Measurements from ENCODE around the gene ADGRB3. TPM values are rescaled to one million over a fixed set of nuclear protein-coding genes. Genes with fewer than 3 reads are reported as not detected.

Gene ADGRB3
- total and polyA plus RNA-seq, 7 donors = 0.60 to 11.5 (median 9.7) TPM; not detected in 1

DNA sequence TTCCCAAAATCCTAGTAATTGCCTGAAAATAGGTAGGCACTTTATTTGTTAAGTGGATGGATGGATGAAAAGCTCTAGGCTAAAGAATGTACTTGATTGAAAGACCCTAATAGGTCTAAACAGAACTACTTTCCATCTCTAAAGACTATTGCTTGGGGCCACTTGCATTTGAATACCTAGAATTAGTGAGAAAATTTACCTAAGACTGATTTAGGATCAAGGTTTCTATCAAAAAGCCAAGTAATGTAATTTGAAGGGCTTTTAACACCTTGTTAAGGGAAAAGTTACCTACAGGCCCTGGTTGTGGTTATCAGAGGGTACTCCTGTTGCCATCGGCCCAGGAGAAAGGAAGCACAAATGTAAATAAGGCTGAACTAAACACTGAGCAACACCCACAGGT, 581.0 kb downstream of the ADGRB3 start:
- no peaks in the 10 kb centered on the region for H3K36me3 ChIP-seq
- intact Hi-C loops (cut with DNase I) = no loop called here
- TF ChIP-seq, protein P1, sequence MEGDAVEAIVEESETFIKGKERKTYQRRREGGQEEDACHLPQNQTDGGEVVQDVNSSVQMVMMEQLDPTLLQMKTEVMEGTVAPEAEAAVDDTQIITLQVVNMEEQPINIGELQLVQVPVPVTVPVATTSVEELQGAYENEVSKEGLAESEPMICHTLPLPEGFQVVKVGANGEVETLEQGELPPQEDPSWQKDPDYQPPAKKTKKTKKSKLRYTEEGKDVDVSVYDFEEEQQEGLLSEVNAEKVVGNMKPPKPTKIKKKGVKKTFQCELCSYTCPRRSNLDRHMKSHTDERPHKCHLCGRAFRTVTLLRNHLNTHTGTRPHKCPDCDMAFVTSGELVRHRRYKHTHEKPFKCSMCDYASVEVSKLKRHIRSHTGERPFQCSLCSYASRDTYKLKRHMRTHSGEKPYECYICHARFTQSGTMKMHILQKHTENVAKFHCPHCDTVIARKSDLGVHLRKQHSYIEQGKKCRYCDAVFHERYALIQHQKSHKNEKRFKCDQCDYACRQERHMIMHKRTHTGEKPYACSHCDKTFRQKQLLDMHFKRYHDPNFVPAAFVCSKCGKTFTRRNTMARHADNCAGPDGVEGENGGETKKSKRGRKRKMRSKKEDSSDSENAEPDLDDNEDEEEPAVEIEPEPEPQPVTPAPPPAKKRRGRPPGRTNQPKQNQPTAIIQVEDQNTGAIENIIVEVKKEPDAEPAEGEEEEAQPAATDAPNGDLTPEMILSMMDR (IDR thresholded peaks at IDR 0.05) = no peak
- TF ChIP-seq POLR2AphosphoS5 (IDR thresholded peaks at IDR 0.05) = no peak
- TF ChIP-seq EP300 (IDR thresholded peaks at IDR 0.05) = no peak
- no peak for TF ChIP-seq POLR2A (IDR thresholded peaks at IDR 0.05)
- H3K4me1 ChIP-seq = no peaks in the 10 kb centered on the region
- no peak overlapping the region for H3K4me3 ChIP-seq
- DNase-seq = no peak
- H3K9me3 ChIP-seq = no peaks in the 10 kb centered on the region
- 24 to 35% methylated on average over 1 of the region's 1 CpG for WGBS, 2 donors
- no peak overlapping the region for H3K27ac ChIP-seq
- no peaks in the 10 kb centered on the region for H3K27me3 ChIP-seq

DNA sequence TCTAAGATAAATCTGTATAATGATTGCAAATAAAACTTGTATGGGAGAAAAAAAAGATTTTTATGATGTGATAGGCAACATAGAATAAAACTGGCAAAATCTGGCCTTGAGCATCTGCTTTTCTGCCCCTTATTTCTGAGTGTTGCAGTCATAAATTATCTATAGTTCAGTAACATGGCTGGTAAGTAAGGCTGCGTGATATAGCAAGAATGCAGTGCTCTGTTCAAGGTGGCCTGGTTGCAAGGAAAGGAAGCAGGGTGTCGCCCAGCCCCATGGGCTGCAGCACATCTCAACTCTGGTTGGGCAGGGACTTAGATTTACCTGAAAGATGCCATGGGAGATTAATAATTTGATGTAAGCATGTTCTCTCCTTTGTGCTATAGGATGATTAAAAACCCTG, 582.3 kb downstream of the ADGRB3 start:
- Histone ChIP-seq H3K27ac (no peak overlapping the region), H3K27me3 (no peaks in the 10 kb centered on the region), H3K4me3 (no peak overlapping the region), H3K9me3 (no peaks in the 10 kb centered on the region), H3K4me1 (no peaks in the 10 kb centered on the region), H3K36me3 (no peaks in the 10 kb centered on the region)
- no peak for TF ChIP-seq EP300 (IDR thresholded peaks at IDR 0.05)
- TF ChIP-seq, protein P1 (IDR thresholded peaks at IDR 0.05) = no peak
- intact Hi-C loops (cut with DNase I) = no loop called here
- 66 to 86% methylated on average over 2 of the region's 2 CpGs for WGBS, 2 donors
- DNase-seq = no peak

DNA sequence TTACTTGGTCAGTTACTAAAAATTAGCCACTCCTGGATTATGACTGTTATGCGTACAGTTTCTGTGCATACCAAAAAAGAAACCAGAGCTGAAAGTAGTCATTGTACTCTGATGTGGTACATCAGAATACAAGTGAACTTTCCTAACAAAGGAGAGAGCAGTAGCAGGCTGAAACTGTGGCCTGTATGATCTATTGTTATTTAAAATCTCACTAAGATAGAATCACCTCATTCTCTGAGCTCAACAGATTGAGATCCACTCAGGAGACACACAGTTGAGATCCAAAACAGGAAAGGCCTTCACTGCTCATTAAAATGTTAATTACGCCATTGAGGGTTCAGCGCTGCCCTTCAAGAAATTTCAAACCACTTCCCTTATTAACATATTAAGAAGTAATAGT, 585.3 kb downstream of the ADGRB3 start:
- no peak for TF ChIP-seq EP300 (IDR thresholded peaks at IDR 0.05)
- TF ChIP-seq, protein P1 (IDR thresholded peaks at IDR 0.05) = no peak
- TF ChIP-seq POLR2A (IDR thresholded peaks at IDR 0.05) = no peak
- no peak for TF ChIP-seq POLR2AphosphoS5 (IDR thresholded peaks at IDR 0.05)
- no peak overlapping the region for H3K4me3 ChIP-seq
- H3K9me3 ChIP-seq = no peaks in the 10 kb centered on the region
- H3K27ac ChIP-seq = no peak overlapping the region
- no peaks in the 10 kb centered on the region for H3K27me3 ChIP-seq
- no peak for DNase-seq
- H3K4me1 ChIP-seq = no peaks in the 10 kb centered on the region
- intact Hi-C loops (cut with DNase I) = no loop called here
- H3K36me3 ChIP-seq = no peaks in the 10 kb centered on the region
- WGBS, 2 donors = 76 to 83% methylated on average over 3 of the region's 3 CpGs

DNA sequence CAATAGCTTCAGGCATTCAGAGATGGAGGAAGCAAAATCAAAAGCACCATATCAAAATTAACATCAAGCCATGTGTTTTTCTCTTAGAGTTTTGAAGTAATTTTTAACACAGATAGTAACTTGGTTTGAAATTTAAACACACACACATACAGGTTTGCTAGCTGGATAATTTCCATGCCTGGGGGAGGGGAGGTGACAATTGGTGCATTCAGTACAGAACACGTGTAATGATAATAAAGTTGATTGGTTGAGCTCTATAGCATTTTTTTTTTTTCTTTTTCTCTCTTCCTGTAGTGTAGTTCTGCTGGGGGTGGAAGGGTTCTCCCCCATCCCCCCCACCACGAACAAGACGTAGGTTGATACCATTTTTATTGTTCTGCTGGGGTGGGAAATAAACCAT, 596.9 kb downstream of the ADGRB3 start:
- H3K27ac ChIP-seq = no peak overlapping the region
- H3K36me3 ChIP-seq = no peaks in the 10 kb centered on the region
- no peaks in the 10 kb centered on the region for H3K27me3 ChIP-seq
- peaks cover 0 to 4% (median 0%) of the 10 kb centered on the region in 4 donors for H3K4me1 ChIP-seq
- H3K4me3 ChIP-seq = no peak overlapping the region
- TF ChIP-seq, protein P1 (IDR thresholded peaks at IDR 0.05) = no peak
- TF ChIP-seq POLR2A (IDR thresholded peaks at IDR 0.05) (no peak), POLR2AphosphoS5 (IDR thresholded peaks at IDR 0.05) (no peak), EP300 (IDR thresholded peaks at IDR 0.05) (no peak)
- intact Hi-C loops (cut with DNase I) = no loop called here
- DNase-seq = no peak
- no peaks in the 10 kb centered on the region for H3K9me3 ChIP-seq
- 49 to 59% methylated on average over 3 of the region's 3 CpGs for WGBS, 2 donors

DNA sequence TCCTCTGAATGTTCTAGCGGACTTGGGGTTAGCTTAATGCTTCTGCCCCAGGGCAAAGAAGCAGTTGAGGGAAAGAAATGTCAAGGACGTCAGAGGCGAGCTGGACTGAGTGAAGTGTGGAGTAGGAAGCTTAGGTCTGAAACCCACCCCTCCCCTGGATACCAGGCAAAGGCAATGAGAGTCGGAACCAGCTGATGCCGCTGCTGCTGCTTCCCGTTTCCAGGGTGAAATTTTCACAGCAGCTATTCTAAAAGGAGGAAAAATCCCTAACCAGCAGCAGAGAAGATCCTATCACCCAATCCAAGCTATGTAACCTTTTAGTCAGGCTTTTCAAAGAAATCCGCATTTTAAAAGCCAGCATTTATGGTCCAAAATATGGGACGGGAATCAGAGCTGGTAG, 597.4 kb downstream of the ADGRB3 start:
- intact Hi-C loops (cut with DNase I) = no loop called here
- TF ChIP-seq POLR2AphosphoS5 (IDR thresholded peaks at IDR 0.05) (no peak), POLR2A (IDR thresholded peaks at IDR 0.05) (no peak), EP300 (IDR thresholded peaks at IDR 0.05) (no peak)
- TF ChIP-seq, protein P1 (IDR thresholded peaks at IDR 0.05) = no peak
- WGBS, 2 donors = 17 to 26% methylated on average over 8 of the region's 8 CpGs

More for the DNA sequence above, 597.4 kb downstream of the ADGRB3 start:
- no peak for DNase-seq
- H3K4me3 ChIP-seq = no peak overlapping the region
- no peaks in the 10 kb centered on the region for H3K27me3 ChIP-seq
- peaks cover 0 to 4% (median 0%) of the 10 kb centered on the region in 4 donors for H3K4me1 ChIP-seq
- no peaks in the 10 kb centered on the region for H3K36me3 ChIP-seq
- no peaks in the 10 kb centered on the region for H3K9me3 ChIP-seq
- no peak overlapping the region for H3K27ac ChIP-seq

All from sigmoid colon (tissue), 7 donors.